Trophoblast cell (in vitro differentiated cells and primary cell): ENCODE results near the gene DPH6.
A peak's percentile ranks its signal among the peaks of the same experiment; 100 is the strongest.

Source experiments
- DNase-seq, 2 donors: peaks; one replicate each; pipeline ENCODE4 v3.0.0-alpha.2; 2016
- H2AFZ ChIP-seq: 2 replicates; pipeline ENCODE4 v1.6.1; 2013; ENCODE audit warnings: low read length, moderate library complexity, mild to moderate bottlenecking; ENCODE audit not compliant: insufficient read depth, poor library complexity
- H2AK5ac ChIP-seq: 2 replicates; pipeline ENCODE4 v1.6.1; 2013; ENCODE audit warnings: mild to moderate bottlenecking, low read length
- H2BK120ac ChIP-seq: 2 replicates; pipeline ENCODE4 v1.6.1; 2013; ENCODE audit warnings: low read length, mild to moderate bottlenecking, moderate library complexity; ENCODE audit not compliant: insufficient read depth, poor library complexity
- H2BK12ac ChIP-seq: 2 replicates; pipeline ENCODE4 v1.6.1; 2013; ENCODE audit warnings: mild to moderate bottlenecking, low read length, moderate library complexity
- H2BK5ac ChIP-seq: 2 replicates; pipeline ENCODE4 v1.6.1; 2013; ENCODE audit warnings: low read length, low read depth, moderate library complexity, mild to moderate bottlenecking; ENCODE audit not compliant: poor library complexity
- H3K14ac ChIP-seq: 2 replicates; pipeline ENCODE4 v1.6.1; 2013; ENCODE audit warnings: mild to moderate bottlenecking, low read length
- H3K18ac ChIP-seq: 2 replicates; pipeline ENCODE4 v1.6.1; 2013; ENCODE audit warnings: mild to moderate bottlenecking, low read length
- H3K23ac ChIP-seq: 2 replicates; pipeline ENCODE4 v1.6.1; 2013; ENCODE audit warnings: low read length
- H3K27ac ChIP-seq: 2 replicates; pipeline ENCODE4 v1.5.1; 2013; ENCODE audit warnings: low read depth, mild to moderate bottlenecking, inconsistent platforms, low read length, moderate library complexity
- H3K27me3 ChIP-seq: 2 replicates; pipeline ENCODE4 v1.6.1; 2013; ENCODE audit warnings: inconsistent platforms, mild to moderate bottlenecking, low read length, moderate library complexity; ENCODE audit not compliant: insufficient read depth
- H3K36me3 ChIP-seq, 2 experiments: 1 replicate in 1 of 2; 2 replicates in 1 of 2; pipeline ENCODE4 v1.6.1; 2013; ENCODE audit warnings: low read length in 2 of 2, mild to moderate bottlenecking in 2 of 2, moderate library complexity in 1 of 2; ENCODE audit not compliant: insufficient read depth in 2 of 2, control insufficient read depth in 1 of 2
- H3K4ac ChIP-seq: 2 replicates; pipeline ENCODE4 v1.6.1; 2013; ENCODE audit warnings: low read depth, mild to moderate bottlenecking, low read length, moderate library complexity
- H3K4me1 ChIP-seq, 2 experiments: 1 replicate in 1 of 2; 2 replicates in 1 of 2; pipeline ENCODE4 v1.6.1; 2013; ENCODE audit warnings: low read length in 2 of 2, mild to moderate bottlenecking in 2 of 2, moderate library complexity in 1 of 2; ENCODE audit not compliant: insufficient read depth in 2 of 2, control insufficient read depth in 1 of 2
- H3K4me2 ChIP-seq: 2 replicates; pipeline ENCODE4 v1.6.1; 2013; ENCODE audit warnings: inconsistent platforms, mild to moderate bottlenecking, low read length, moderate library complexity
- H3K4me3 ChIP-seq: 2 replicates; pipeline ENCODE4 v1.5.1; 2013; ENCODE audit warnings: mild to moderate bottlenecking, low read depth, low read length, inconsistent platforms
- H3K79me1 ChIP-seq: one replicate; pipeline ENCODE4 v1.6.1; 2013; ENCODE audit warnings: low read length
- H3K79me2 ChIP-seq: 2 replicates; pipeline ENCODE4 v1.6.1; 2013; ENCODE audit warnings: low read length, mild to moderate bottlenecking; ENCODE audit not compliant: control insufficient read depth, insufficient read depth, poor library complexity
- H3K9ac ChIP-seq: 2 replicates; pipeline ENCODE4 v1.6.1; 2013; ENCODE audit warnings: mild to moderate bottlenecking, low read length
- H3K9me3 ChIP-seq: 2 replicates; pipeline ENCODE4 v1.6.1; 2013; ENCODE audit warnings: low read depth, mild to moderate bottlenecking, control low read depth, inconsistent platforms, low read length; ENCODE audit not compliant: insufficient read depth
- H4K12ac ChIP-seq: 2 replicates; pipeline ENCODE4 v1.6.1; 2013; ENCODE audit warnings: low read depth, mild to moderate bottlenecking, low read length, moderate library complexity
- H4K8ac ChIP-seq: 2 replicates; pipeline ENCODE4 v1.6.1; 2013; ENCODE audit warnings: low read depth, mild to moderate bottlenecking, low read length, moderate library complexity
- H4K91ac ChIP-seq: one replicate; pipeline ENCODE4 v1.6.1; 2013; ENCODE audit warnings: low read depth, mild to moderate bottlenecking, low read length, moderate library complexity
- WGBS: extraction: QIAGEN DNeasy Blood & Tissue Kit; methylation state at CpG from one replicate; pipeline ENCODE4 v1.1.7; 2013; ENCODE audit warnings: missing lambda C conversion rate; ENCODE audit not compliant: insufficient read length, insufficient coverage; ENCODE audit errors: extremely low coverage; 5-methylcytosine and 5-hydroxymethylcytosine counted together

The DPH6 gene

GRCh38 chr15:35362195-35362829 lies 183.7 kb downstream of the DPH6 start:
- Histone ChIP-seq H3K9me3 (peaks cover 14% of the 10 kb centered on the region), H4K91ac (peak overlapping the region; percentile 23), H4K12ac (no peak overlapping the region), H3K18ac (no peak overlapping the region), H2BK12ac (no peak overlapping the region), H3K9ac (no peak overlapping the region), H3K14ac (no peak overlapping the region), H3K23ac (no peak overlapping the region), H3K4me1 (peaks cover 5% of the 10 kb centered on the region in 2 experiments), H3K27me3 (no peaks in the 10 kb centered on the region), H2AK5ac (no peak overlapping the region), H2AFZ (no peak overlapping the region), H4K8ac (no peak overlapping the region), H3K36me3 (peaks cover 0 to 3% of the 10 kb centered on the region in 2 experiments), H3K4me3 (no peak overlapping the region), H2BK120ac (peak overlapping the region; percentile 12), H3K79me1 (peaks cover 7% of the 10 kb centered on the region), H3K4ac (no peak overlapping the region), H3K4me2 (no peak overlapping the region), H2BK5ac (peak overlapping the region; percentile 34), H3K79me2 (peaks cover 4% of the 10 kb centered on the region), H3K27ac (peak overlapping the region; percentile 79)
- peak in 1 of 2 donors; percentile 22 for DNase-seq

- H3K14ac ChIP-seq: no peak overlapping the region
- no peak overlapping the region for H3K18ac ChIP-seq
- H3K27ac ChIP-seq: no peak overlapping the region
- no peak overlapping the region for H3K4me2 ChIP-seq
- H2AK5ac ChIP-seq: no peak overlapping the region
- no peak overlapping the region for H3K4me3 ChIP-seq
- no peak overlapping the region for H2BK120ac ChIP-seq
- H3K23ac ChIP-seq: no peak overlapping the region
- H3K36me3 ChIP-seq: peaks cover 0 to 3% of the 10 kb centered on the region in 2 experiments
- H2AFZ ChIP-seq: no peak overlapping the region
- no peak overlapping the region for H3K9ac ChIP-seq
- H3K9me3 ChIP-seq: peaks cover 18% of the 10 kb centered on the region
- H4K91ac ChIP-seq: no peak overlapping the region
- no peak overlapping the region for H2BK5ac ChIP-seq
- no peak overlapping the region for H4K8ac ChIP-seq
- DNase-seq: no peak
- no CpG with 5 or more reads among the region's 5 CpGs for WGBS
- H3K4me1 ChIP-seq: peaks cover 5% of the 10 kb centered on the region in 2 experiments
- H3K4ac ChIP-seq: no peak overlapping the region
- H4K12ac ChIP-seq: no peak overlapping the region
- H3K79me2 ChIP-seq: peaks cover 4% of the 10 kb centered on the region
- no peaks in the 10 kb centered on the region for H3K27me3 ChIP-seq
- peaks cover 7% of the 10 kb centered on the region for H3K79me1 ChIP-seq
- H2BK12ac ChIP-seq: no peak overlapping the region
Measured at GRCh38 chr15:35358824-35359223, 187.1 kb downstream of the DPH6 start.

- Histone ChIP-seq H2BK5ac (no peak overlapping the region), H2BK12ac (no peak overlapping the region), H4K8ac (no peak overlapping the region), H3K79me1 (no peaks in the 10 kb centered on the region), H3K27ac (no peak overlapping the region), H2AK5ac (no peak overlapping the region), H3K9me3 (no peaks in the 10 kb centered on the region), H3K18ac (no peak overlapping the region), H3K4ac (no peak overlapping the region), H3K23ac (no peak overlapping the region), H3K36me3 (no peaks in the 10 kb centered on the region), H4K91ac (no peak overlapping the region), H3K9ac (no peak overlapping the region), H2BK120ac (no peak overlapping the region), H3K4me3 (no peak overlapping the region), H3K27me3 (no peaks in the 10 kb centered on the region), H3K79me2 (no peaks in the 10 kb centered on the region), H3K4me2 (no peak overlapping the region), H3K14ac (no peak overlapping the region), H2AFZ (no peak overlapping the region), H3K4me1 (no peaks in the 10 kb centered on the region), H4K12ac (no peak overlapping the region)
- no peak for DNase-seq
Measured at GRCh38 chr15:35351059-35351458, 194.9 kb downstream of the DPH6 start.

GRCh38 chr15:35349916-35350315 lies 196.0 kb downstream of the DPH6 start:
- H4K12ac ChIP-seq: no peak overlapping the region
- H3K23ac ChIP-seq: no peak overlapping the region
- no peaks in the 10 kb centered on the region for H3K36me3 ChIP-seq
- no peak overlapping the region for H2BK120ac ChIP-seq
- DNase-seq: no peak
- no peak overlapping the region for H2BK12ac ChIP-seq
- H3K79me1 ChIP-seq: no peaks in the 10 kb centered on the region
- no peak overlapping the region for H2BK5ac ChIP-seq
- H2AK5ac ChIP-seq: no peak overlapping the region
- H3K9ac ChIP-seq: no peak overlapping the region
- H4K8ac ChIP-seq: no peak overlapping the region
- no peaks in the 10 kb centered on the region for H3K4me1 ChIP-seq
- no peak overlapping the region for H4K91ac ChIP-seq
- H3K9me3 ChIP-seq: no peaks in the 10 kb centered on the region
- H3K4me3 ChIP-seq: no peak overlapping the region
- no peak overlapping the region for H3K4me2 ChIP-seq
- no peak overlapping the region for H3K27ac ChIP-seq
- no CpG with 5 or more reads among the region's 3 CpGs for WGBS
- no peak overlapping the region for H2AFZ ChIP-seq
- H3K14ac ChIP-seq: no peak overlapping the region
- H3K18ac ChIP-seq: no peak overlapping the region
- no peak overlapping the region for H3K4ac ChIP-seq
- no peaks in the 10 kb centered on the region for H3K79me2 ChIP-seq
- H3K27me3 ChIP-seq: no peaks in the 10 kb centered on the region
